ACC112 (cell line): Measurements from ENCODE around the gene BPTF.
A peak's percentile ranks its signal among the peaks of the same experiment; 100 is the strongest.
"Not testable (repeated sequence)": the region's sequence is repeated elsewhere in the genome, so short reads cannot be mapped to it uniquely, and the experiment has no call there.

Experiments used
- H2AFZ ChIP-seq: fragments of 200-600 bp; sonication (generic); one replicate; pipeline ENCODE4 v1.6.0; 2017; ENCODE audit warnings: antibody characterized with exemption, low read length; ENCODE audit not compliant: unreplicated experiment
- H3K27ac ChIP-seq: fragments of 200-600 bp; sonication (generic); 2 replicates; pipeline ENCODE4 v1.5.1; 2014; ENCODE audit warnings: low read depth, mild to moderate bottlenecking, antibody characterized with exemption, low read length, moderate library complexity
- H3K27me3 ChIP-seq: fragments of 200-600 bp; sonication (generic); 2 replicates; pipeline ENCODE4 v1.6.1; 2014; ENCODE audit warnings: mild to moderate bottlenecking, antibody characterized with exemption, low read length, moderate library complexity, mixed read lengths; ENCODE audit not compliant: insufficient read depth
- H3K36me3 ChIP-seq: fragments of 200-600 bp; sonication (generic); 2 replicates; pipeline ENCODE4 v1.6.1; 2016; ENCODE audit warnings: mild to moderate bottlenecking, antibody characterized with exemption, low read length, moderate library complexity, mixed read lengths; ENCODE audit not compliant: insufficient read depth
- H3K4me1 ChIP-seq: fragments of 200-600 bp; sonication (generic); one replicate; pipeline ENCODE4 v1.6.1; 2016; ENCODE audit warnings: low read length, mixed read lengths; ENCODE audit not compliant: insufficient read depth, unreplicated experiment, control insufficient read depth
- H3K4me3 ChIP-seq: fragments of 200-600 bp; sonication (generic); 2 replicates; pipeline ENCODE4 v1.5.1; 2014; ENCODE audit warnings: mild to moderate bottlenecking, low read depth, low read length
- H3K79me2 ChIP-seq: fragments of 200-600 bp; sonication (generic); one replicate; pipeline ENCODE4 v1.6.0; 2016; ENCODE audit warnings: low read length; ENCODE audit not compliant: control insufficient read depth, unreplicated experiment, insufficient read depth

The BPTF gene

DNA sequence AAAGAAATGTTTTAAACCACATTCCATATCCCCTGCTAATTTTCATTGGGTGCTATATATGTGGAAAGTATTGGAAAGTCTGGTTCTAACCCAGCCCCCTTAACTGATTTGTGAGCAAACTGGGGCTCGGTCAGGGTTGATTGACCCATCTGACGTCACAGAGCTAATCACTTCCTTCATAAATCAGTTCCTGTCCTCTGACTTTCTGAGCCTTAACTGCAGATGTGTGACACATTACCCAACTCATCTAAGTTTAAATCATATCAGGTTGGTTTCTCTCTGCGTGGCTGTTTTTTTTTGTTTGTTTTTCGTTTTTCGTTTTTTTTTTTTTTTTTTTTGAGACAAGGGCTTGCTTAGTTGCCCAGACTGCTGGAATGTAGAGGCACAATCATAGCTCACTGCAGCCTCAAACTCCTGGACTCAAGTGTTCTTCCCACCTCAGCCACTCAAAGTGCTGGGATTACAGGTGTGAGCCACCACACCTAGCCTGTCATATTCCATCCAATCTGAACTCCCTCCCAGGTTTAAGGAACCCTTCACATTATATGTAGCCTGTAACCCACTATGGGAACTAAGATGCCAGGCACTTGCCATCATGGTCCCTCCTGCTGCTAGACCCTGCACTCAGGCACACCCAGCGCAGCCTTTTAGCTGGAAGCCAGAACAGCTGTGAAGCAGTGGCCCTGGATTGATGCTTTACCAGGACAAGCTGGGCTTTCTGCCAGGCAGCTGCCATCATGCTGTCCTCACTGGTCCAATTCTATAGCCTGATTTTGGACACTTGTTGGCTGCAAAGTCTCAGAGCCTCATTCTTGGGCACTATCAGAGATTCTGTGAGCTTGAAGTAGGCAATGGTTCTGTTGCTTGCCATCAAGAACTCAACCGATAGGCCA, 6.9 kb upstream of the BPTF start:
- Histone ChIP-seq H3K4me3 (no peak overlapping the region), H2AFZ (no peak overlapping the region), H3K4me1 (no peaks in the 10 kb centered on the region), H3K36me3 (no peaks in the 10 kb centered on the region), H3K27ac (no peak overlapping the region), H3K79me2 (no peaks in the 10 kb centered on the region), H3K27me3 (no peaks in the 10 kb centered on the region)

DNA sequence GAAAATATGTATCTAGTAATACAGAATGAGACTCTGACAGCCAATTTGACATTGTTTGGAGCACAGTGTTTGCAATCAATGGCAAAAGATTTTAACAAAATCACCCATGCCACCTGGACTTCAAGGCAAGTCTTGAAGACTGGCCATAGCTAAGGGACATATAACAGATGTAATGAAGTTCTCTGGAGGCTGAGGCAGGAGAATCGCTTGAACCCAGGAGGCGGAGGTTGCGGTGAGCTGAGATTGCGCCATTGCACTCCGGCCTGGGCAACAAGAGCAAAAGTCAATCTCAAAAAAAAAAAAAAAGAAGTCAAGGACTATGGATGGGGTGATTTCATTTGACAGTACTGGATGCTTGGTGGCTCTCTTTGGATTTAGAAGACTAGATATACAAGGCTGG, 5.6 kb upstream of the BPTF start:
- H3K4me3 ChIP-seq = no peak overlapping the region
- H3K79me2 ChIP-seq = no peaks in the 10 kb centered on the region
- no peaks in the 10 kb centered on the region for H3K4me1 ChIP-seq
- no peak overlapping the region for H2AFZ ChIP-seq
- H3K27ac ChIP-seq = no peak overlapping the region
- no peaks in the 10 kb centered on the region for H3K36me3 ChIP-seq
- H3K27me3 ChIP-seq = no peaks in the 10 kb centered on the region

DNA sequence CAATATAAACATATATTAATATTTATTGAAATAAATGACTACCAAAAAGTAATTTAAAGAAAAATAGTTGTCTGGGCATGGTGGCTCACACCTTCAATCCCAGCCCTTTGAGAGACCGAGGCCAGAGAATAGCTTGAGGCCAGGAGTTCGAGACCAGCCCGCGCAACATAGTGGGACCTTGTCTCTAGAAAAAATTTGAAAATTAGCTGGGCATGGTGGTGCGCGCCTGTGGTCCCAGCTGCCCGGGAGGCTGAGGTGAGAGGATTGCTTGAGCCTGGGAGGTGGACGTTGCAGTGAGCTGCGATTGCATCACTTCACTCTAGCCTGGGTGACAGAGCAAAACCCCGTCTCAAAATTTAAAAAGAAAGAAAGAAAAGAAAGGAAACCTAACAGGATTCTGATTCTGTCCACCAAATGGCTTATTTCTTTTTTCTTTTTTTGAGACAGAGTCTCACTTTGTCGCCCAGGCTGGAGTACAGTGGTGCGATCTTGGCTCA, 3.4 kb upstream of the BPTF start:
- Histone ChIP-seq H3K27me3 (no peaks in the 10 kb centered on the region), H3K27ac (no peak overlapping the region), H3K79me2 (peaks cover 9% of the 10 kb centered on the region), H3K36me3 (no peaks in the 10 kb centered on the region), H3K4me1 (no peaks in the 10 kb centered on the region), H3K4me3 (no peak overlapping the region), H2AFZ (no peak overlapping the region)

GRCh38 chr17:67825627-67826601, 611 bp downstream of the BPTF start:
- peaks cover 48% of the 10 kb centered on the region for H3K79me2 ChIP-seq
- H2AFZ ChIP-seq = peak overlapping the region; percentile 38

GRCh38 chr17:67829331-67829730, 4.0 kb downstream of the BPTF start:
- Histone ChIP-seq H3K4me3 (0 out of 2 replicates have a peak overlapping the region, but pooled peaks have one; percentile 37), H3K79me2 (peaks cover 69% of the 10 kb centered on the region), H3K27ac (no peak overlapping the region)

More at GRCh38 chr17:67825627-67826601, 611 bp downstream of the BPTF start:
- H3K36me3 ChIP-seq, H3K27me3 ChIP-seq, H3K27ac ChIP-seq: not testable (repeated sequence)
- H3K4me1 ChIP-seq = peaks cover 26% of the 10 kb centered on the region
- H3K4me3 ChIP-seq = peak overlapping the region; percentile 91

DNA sequence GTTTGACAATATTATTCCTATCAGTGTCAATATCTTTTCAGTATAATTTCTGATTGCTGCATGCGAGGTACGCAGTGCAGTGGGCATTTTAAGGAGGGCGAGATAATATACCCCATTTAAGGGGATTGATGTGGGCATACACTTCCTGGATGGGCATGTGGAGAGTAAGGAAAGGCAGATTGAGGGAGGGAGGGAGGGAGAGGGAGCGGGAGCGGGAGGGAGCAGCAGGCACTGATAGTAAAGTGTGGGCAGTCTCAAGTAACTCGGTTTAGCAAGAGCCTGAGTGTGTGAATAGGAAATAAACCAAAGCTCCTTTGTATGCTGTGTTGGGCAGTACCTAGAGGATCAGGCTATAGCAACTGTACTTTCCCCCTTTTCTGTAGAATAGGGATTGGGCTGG, 5.1 kb downstream of the BPTF start:
- Histone ChIP-seq H3K4me3 (no peak overlapping the region), H3K36me3 (no peaks in the 10 kb centered on the region), H3K27ac (no peak overlapping the region), H3K79me2 (peaks cover 80% of the 10 kb centered on the region), H2AFZ (no peak overlapping the region), H3K4me1 (peaks cover 31% of the 10 kb centered on the region), H3K27me3 (no peaks in the 10 kb centered on the region)

More at GRCh38 chr17:67829331-67829730, 4.0 kb downstream of the BPTF start:
- H2AFZ ChIP-seq = no peak overlapping the region
- no peaks in the 10 kb centered on the region for H3K27me3 ChIP-seq
- H3K4me1 ChIP-seq = peaks cover 31% of the 10 kb centered on the region
- no peaks in the 10 kb centered on the region for H3K36me3 ChIP-seq

- no peaks in the 10 kb centered on the region for H3K36me3 ChIP-seq
- no peak overlapping the region for H3K27ac ChIP-seq
- H3K4me3 ChIP-seq = no peak overlapping the region
- H2AFZ ChIP-seq = no peak overlapping the region
- no peaks in the 10 kb centered on the region for H3K27me3 ChIP-seq
- peaks cover 82% of the 10 kb centered on the region for H3K79me2 ChIP-seq
- H3K4me1 ChIP-seq = peaks cover 37% of the 10 kb centered on the region
Measured at GRCh38 chr17:67831268-67831667, 6.0 kb downstream of the BPTF start.

DNA sequence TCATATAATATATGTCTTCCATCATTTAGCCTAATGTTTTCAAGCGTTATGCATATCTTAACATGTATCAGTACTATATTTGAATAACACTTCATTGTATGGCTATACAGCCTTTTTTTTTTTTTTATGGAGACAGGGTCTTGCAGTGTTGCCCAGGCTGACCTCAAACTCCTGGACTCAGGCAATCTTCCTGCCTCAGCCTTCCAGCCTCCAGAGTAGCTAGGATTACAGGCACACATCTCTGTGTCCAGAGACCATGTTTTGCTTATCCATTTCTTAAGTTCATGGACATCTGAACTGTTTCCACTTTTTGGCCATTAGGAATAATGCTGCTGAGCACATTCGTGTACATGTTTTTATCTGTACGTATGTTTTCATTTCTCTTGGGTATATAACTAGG, 7.8 kb downstream of the BPTF start:
- Histone ChIP-seq H3K4me1 (peaks cover 49% of the 10 kb centered on the region), H3K4me3 (no peak overlapping the region)

GRCh38 chr17:67833946-67834631, 8.8 kb downstream of the BPTF start:
- H2AFZ ChIP-seq = no peak overlapping the region
- H3K27me3 ChIP-seq = no peaks in the 10 kb centered on the region
- peaks cover 40% of the 10 kb centered on the region for H3K4me1 ChIP-seq
- no peak overlapping the region for H3K27ac ChIP-seq
- peaks cover 79% of the 10 kb centered on the region for H3K79me2 ChIP-seq
- no peak overlapping the region for H3K4me3 ChIP-seq
- H3K36me3 ChIP-seq = no peaks in the 10 kb centered on the region

More for the DNA sequence above, 7.8 kb downstream of the BPTF start:
- no peaks in the 10 kb centered on the region for H3K36me3 ChIP-seq
- no peak overlapping the region for H2AFZ ChIP-seq
- H3K27ac ChIP-seq = no peak overlapping the region
- H3K79me2 ChIP-seq = peaks cover 83% of the 10 kb centered on the region
- H3K27me3 ChIP-seq = no peaks in the 10 kb centered on the region

- H2AFZ ChIP-seq = no peak overlapping the region
- H3K4me3 ChIP-seq = no peak overlapping the region
- peaks cover 34% of the 10 kb centered on the region for H3K4me1 ChIP-seq
- H3K79me2 ChIP-seq = peaks cover 77% of the 10 kb centered on the region
- H3K27ac ChIP-seq = no peak overlapping the region
- H3K27me3 ChIP-seq = no peaks in the 10 kb centered on the region
- no peaks in the 10 kb centered on the region for H3K36me3 ChIP-seq
Measured at GRCh38 chr17:67834634-67835033, 9.3 kb downstream of the BPTF start.
